ENCODE data around the gene CAMK2B. TPM values are rescaled to one million over a fixed set of nuclear protein-coding genes. Genes with fewer than 3 reads are reported as not detected.
A peak's percentile ranks its signal among the peaks of the same experiment; 100 is the strongest.

CAMK2B gene
- total RNA-seq, 2 donors from 2014 or later: 1.2 to 3.5 TPM

- peak; percentile 84 for DNase-seq (ENCODE audit: low spot score)
- intact Hi-C loops (cut with DNase I): no loop called here
Measured at GRCh38 chr7:44291066-44291732, 34.2 kb downstream of the CAMK2B start.

- intact Hi-C loops (cut with DNase I): no loop called here
- peak; percentile 64 for DNase-seq (ENCODE audit: low spot score)
Measured at GRCh38 chr7:44290252-44290620, 35.2 kb downstream of the CAMK2B start.

GRCh38 chr7:44289341-44290251 lies 35.8 kb downstream of the CAMK2B start:
- peak; percentile 79 for DNase-seq (ENCODE audit: low spot score)
- intact Hi-C loops (cut with DNase I): no loop called here

DNA sequence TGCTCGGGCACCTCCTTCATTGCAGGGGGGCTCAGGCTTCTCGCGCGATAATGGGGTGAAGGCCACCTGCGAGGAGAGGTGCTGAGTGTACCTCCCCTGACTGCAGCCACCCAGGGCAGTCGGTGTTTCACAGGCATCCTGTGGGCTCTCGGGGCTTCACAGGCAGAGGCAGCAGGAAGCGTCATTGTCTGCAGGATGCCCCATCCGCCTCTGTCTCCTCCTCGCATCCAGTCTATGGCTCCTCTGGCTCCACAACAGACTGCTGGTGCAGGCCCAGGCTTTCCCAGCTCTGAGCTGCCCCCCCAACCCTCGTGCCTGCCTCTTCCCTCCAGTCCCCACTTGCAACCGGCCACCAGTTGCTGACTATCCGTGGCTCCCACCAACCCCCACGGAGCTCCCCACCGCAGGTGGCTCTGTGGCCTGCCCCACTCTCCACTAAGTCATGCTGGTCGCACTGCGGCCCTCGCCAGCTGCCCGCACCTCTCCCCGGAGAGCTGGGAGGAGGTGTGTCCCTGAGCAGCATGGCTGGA lies 36.5 kb downstream of the CAMK2B start:
- DNase-seq (ENCODE audit: low spot score): peak; percentile 60
- intact Hi-C loops (cut with DNase I): no loop called here

GRCh38 chr7:44288381-44288685 lies 37.1 kb downstream of the CAMK2B start:
- intact Hi-C loops (cut with DNase I): no loop called here
- peak; percentile 57 for DNase-seq (ENCODE audit: low spot score)

DNA sequence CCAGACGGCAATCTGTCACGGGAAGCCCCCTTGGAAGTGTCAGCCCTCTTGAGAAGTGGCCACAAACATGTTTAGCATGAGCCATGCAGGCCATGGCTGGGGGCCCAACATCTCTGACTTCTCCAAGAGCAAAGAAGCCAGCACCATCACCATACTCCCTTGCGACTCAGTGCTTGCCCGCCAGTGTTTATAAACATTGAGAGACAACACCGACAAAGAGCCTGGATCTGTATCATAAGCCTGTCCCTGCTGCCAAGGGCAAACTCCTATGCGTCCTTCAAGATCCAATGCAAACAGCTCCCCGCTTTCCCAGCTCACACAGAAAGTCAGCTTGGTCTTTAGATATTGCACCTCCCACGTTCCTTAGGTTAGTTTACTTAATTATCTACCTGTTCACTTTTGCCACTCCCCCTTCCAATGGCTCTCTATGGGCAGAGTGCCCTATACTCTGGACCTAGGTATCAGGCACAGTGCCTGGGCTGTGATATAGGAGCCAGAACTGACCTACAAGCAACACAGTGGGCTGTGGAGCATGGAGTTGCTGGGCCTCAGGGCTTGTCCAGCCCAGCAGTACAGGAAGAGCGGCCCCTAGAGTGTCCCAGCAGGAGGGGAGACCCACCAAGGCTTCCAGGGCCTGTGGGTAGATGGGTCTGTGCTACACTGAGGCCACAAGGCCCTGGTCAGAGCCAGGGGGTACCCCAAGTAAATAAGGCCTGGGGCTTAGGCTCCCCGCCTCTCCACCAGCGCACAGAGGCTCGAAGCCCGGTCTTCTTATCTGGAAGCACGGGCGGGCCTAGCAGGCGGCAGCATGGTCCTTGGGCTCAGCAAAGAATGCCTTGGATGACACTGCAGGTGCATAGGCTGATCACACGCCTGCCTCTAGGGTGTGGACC lies 37.7 kb downstream of the CAMK2B start:
- peak; percentile 63 for DNase-seq (ENCODE audit: low spot score)
- intact Hi-C loops (cut with DNase I): no loop called here

- DNase-seq (ENCODE audit: low spot score): peak; percentile 66
Measured at GRCh38 chr7:44286618-44287487, 38.5 kb downstream of the CAMK2B start.

DNA sequence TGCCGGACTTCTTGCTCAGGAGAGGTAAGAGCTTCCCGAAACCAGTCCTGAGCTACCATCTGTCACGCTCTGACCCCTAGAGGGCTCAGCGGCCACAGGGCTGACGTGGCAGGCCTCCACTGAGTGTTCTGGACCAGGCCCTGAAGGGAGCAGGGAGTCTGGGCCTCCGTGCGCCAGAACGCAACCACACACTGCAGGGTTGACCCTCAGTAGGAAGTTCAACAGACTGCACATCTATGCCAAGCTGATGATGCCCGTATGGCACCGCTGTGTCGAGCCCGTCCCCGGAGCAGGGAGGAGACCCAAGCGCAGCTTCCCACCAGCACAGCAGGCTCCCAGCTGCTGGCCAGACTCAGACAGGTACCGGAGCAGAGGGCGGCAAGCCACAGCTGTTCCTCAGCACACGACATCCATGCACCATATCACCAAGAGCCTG lies 39.2 kb downstream of the CAMK2B start:
- intact Hi-C loops (cut with DNase I): no loop called here
- peak; percentile 64 for DNase-seq (ENCODE audit: low spot score)

More at GRCh38 chr7:44286618-44287487, 38.5 kb downstream of the CAMK2B start:
- intact Hi-C loops (cut with DNase I): no loop called here

- intact Hi-C loops (cut with DNase I): no loop called here
- peak; percentile 69 for DNase-seq (ENCODE audit: low spot score)
Measured at GRCh38 chr7:44285561-44285960, 39.8 kb downstream of the CAMK2B start.

- peak; percentile 70 for DNase-seq (ENCODE audit: low spot score)
- intact Hi-C loops (cut with DNase I): no loop called here
Measured at GRCh38 chr7:44284881-44285541, 40.4 kb downstream of the CAMK2B start.

- DNase-seq (ENCODE audit: low spot score): peak; percentile 75
Measured at GRCh38 chr7:44284216-44284615, 41.2 kb downstream of the CAMK2B start.

DNA sequence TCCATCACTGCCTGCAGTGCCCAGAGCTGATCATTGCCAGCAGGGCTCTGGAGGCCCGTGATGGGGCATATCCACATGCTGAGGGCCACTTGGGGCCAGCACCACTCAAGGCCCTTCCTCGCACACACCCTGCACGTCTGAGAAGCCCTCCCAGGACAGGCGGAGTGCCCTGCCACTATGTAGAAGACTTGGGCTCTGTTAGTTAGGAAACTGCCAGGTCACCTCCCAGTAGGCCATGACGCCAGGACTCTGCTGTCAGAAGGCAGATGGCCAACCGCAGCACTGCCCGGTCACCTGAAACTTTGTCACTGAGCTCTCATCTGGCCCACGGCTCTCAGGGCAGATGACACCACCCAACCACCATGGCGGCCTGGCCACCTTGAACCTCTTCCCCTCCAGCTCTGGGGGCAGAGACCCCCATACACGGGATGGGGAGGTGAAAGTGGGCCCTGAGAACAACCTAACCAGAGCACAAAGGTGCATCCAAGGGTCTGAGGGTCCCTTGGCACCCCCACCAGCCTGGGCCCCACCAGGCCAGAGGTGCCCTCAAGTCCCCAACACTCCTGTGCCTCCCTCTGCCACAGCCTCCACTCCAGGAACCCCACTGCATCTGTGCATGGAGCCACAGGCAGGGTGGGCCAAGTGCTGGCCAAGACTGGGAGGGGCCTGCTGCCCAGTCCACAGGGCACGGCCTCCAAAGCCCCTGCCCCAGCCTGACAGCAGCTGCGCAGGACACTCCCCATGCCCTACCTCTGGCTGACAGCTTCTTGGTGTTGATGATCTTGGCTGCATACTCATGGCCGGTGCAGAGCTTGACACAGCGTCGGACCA lies 41.8 kb downstream of the CAMK2B start:
- peak; percentile 73 for DNase-seq (ENCODE audit: low spot score)
- intact Hi-C loops (cut with DNase I): no loop called here

More at GRCh38 chr7:44284216-44284615, 41.2 kb downstream of the CAMK2B start:
- intact Hi-C loops (cut with DNase I): no loop called here

- peak; percentile 62 for DNase-seq (ENCODE audit: low spot score)
- intact Hi-C loops (cut with DNase I): no loop called here
Measured at GRCh38 chr7:44282601-44283171, 42.7 kb downstream of the CAMK2B start.

- intact Hi-C loops (cut with DNase I): no loop called here
- peak; percentile 67 for DNase-seq (ENCODE audit: low spot score)
Measured at GRCh38 chr7:44281811-44282600, 43.4 kb downstream of the CAMK2B start.

DNA sequence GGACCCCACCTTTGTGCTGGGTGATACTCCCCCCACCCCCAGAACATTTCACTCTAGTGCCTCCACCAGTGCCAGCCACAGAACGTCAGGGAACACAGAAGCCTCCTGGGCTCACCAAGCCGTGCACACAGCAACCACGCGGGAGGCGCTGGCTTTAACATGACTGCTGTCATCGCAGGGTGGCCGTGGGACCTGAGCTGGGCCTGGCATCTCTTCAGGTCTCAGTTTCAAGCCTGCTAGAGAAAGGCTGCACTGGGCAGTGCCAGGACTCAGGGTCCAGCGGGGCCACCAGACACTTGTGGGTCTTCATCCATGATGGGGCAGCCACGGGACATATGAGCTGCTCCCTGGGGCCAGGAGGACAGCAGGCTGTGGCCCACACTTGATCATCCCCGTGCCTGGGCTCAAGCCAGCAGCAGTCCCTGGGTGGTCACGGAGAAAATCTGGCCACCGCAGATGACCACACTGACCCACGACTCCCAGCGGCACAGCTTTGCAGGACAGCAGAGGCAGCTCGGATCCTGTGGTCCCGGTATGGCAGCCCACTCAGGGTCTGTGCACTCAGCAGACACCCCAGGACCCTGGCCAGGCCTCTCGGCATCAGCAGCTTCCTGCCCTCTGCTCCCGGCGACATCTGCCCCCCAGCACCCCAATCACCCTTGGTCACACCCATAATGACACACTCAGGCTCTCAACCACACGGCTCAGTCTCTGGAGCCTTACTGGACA lies 44.2 kb downstream of the CAMK2B start:
- peak; percentile 77 for DNase-seq (ENCODE audit: low spot score)

More for the DNA sequence above, 44.2 kb downstream of the CAMK2B start:
- intact Hi-C loops (cut with DNase I): no loop called here
